ENCODE data around the gene ARFGAP1.

ARFGAP1 gene

GRCh38 chr20:63269724-63270123 is 2.9 kb upstream of the ARFGAP1 start:
- no peaks in the 10 kb centered on the region for H3K9me3 ChIP-seq
- TF ChIP-seq CTCF (IDR thresholded peaks at IDR 0.05; ENCODE audit: low read depth, low read length), result no peak
- peaks cover 3% of the 10 kb centered on the region; the same call in 1 of the 2 replicates for H3K4me1 ChIP-seq
- no peak for DNase-seq
- H3K4me3 ChIP-seq (ENCODE audit: low read depth, low read length), result no peak overlapping the region
- H3K36me3 ChIP-seq, result no peaks in the 10 kb centered on the region
- peaks cover under 1% of the 10 kb centered on the region for H3K27me3 ChIP-seq

- no peaks in the 10 kb centered on the region for H3K9me3 ChIP-seq
Measured at GRCh38 chr20:63270606-63271325, 1.8 kb upstream of the ARFGAP1 start.

GRCh38 chr20:63273059-63273579 is 506 bp downstream of the ARFGAP1 start:
- Histone ChIP-seq H3K36me3 (peaks cover 11% of the 10 kb centered on the region), H3K9me3 (no peaks in the 10 kb centered on the region), H3K4me3 (ENCODE audit: low read depth, low read length) (peak overlapping the region; percentile 76), H3K4me1 (peaks cover 3% of the 10 kb centered on the region; the same call in 1 of the 2 replicates), H3K27me3 (no peaks in the 10 kb centered on the region)
- TF ChIP-seq CTCF (IDR thresholded peaks at IDR 0.05; ENCODE audit: low read depth, low read length), result no peak
- DNase-seq, result no peak

More at GRCh38 chr20:63270606-63271325, 1.8 kb upstream of the ARFGAP1 start:
- no peak for DNase-seq
- H3K36me3 ChIP-seq, result no peaks in the 10 kb centered on the region
- no peak overlapping the region for H3K4me3 ChIP-seq (ENCODE audit: low read depth, low read length)
- no peak for TF ChIP-seq CTCF (IDR thresholded peaks at IDR 0.05; ENCODE audit: low read depth, low read length)
- peaks cover 3% of the 10 kb centered on the region; the same call in 1 of the 2 replicates for H3K4me1 ChIP-seq
- no peaks in the 10 kb centered on the region for H3K27me3 ChIP-seq

- H3K4me3 ChIP-seq (ENCODE audit: low read depth, low read length), result peak overlapping the region; percentile 76
- H3K4me1 ChIP-seq, result peaks cover 3% of the 10 kb centered on the region; the same call in 1 of the 2 replicates
- no peaks in the 10 kb centered on the region for H3K9me3 ChIP-seq
- no peaks in the 10 kb centered on the region for H3K27me3 ChIP-seq
- TF ChIP-seq CTCF (IDR thresholded peaks at IDR 0.05; ENCODE audit: low read depth, low read length), result no peak
- no peak for DNase-seq
- H3K36me3 ChIP-seq, result peaks cover 15% of the 10 kb centered on the region
Measured at GRCh38 chr20:63273635-63274380, 1.2 kb downstream of the ARFGAP1 start.

- peak; percentile 62 for DNase-seq
- Histone ChIP-seq H3K4me3 (ENCODE audit: low read depth, low read length) (peak overlapping the region; percentile 37), H3K27me3 (no peaks in the 10 kb centered on the region), H3K4me1 (peaks cover 3% of the 10 kb centered on the region; the same call in 1 of the 2 replicates), H3K9me3 (no peaks in the 10 kb centered on the region), H3K36me3 (peaks cover 22% of the 10 kb centered on the region)
- no peak for TF ChIP-seq CTCF (IDR thresholded peaks at IDR 0.05; ENCODE audit: low read depth, low read length)
Measured at GRCh38 chr20:63274381-63275228, 2.0 kb downstream of the ARFGAP1 start.

Measured in BE2C (cell line).